ENCODE data around the gene BOD1L1.

Gene BOD1L1

DNA sequence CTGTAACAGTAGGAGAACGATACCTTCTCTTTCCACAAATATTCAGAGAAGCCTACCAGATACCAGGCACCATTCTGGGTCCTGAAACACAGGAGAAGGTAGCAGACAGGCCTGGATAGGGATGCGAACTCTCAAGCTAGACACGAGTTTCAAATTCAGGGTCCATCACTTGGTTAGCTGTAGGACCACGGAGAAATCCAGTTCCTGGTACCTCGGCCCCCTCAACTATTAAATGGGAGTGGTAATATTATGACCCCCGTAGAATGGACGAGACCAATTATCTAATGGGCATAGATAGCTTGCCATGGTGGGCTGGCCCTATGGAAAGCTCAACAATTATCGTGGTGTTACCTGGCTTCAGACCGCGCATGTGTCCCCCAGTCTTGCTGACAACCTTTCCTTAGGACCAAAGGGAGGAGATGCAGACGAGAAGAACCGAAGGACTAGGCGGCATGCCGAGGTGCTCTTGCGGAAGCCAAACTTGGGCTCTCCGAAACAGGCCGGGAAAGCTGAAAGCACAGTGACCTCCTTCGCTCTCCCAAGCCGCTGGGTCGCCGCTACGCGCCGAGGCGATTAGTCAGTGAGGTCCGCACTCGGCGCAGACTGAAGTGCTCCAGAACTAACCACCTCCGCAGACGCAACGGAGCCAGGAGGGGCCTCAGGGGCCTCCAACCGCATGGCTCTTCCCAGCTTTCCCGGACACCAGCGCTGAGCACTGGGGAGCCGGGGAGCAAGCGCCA is 102.9 kb downstream of the BOD1L1 start:
- DNase-seq (ENCODE audit: low spot score), result no peak

DNA sequence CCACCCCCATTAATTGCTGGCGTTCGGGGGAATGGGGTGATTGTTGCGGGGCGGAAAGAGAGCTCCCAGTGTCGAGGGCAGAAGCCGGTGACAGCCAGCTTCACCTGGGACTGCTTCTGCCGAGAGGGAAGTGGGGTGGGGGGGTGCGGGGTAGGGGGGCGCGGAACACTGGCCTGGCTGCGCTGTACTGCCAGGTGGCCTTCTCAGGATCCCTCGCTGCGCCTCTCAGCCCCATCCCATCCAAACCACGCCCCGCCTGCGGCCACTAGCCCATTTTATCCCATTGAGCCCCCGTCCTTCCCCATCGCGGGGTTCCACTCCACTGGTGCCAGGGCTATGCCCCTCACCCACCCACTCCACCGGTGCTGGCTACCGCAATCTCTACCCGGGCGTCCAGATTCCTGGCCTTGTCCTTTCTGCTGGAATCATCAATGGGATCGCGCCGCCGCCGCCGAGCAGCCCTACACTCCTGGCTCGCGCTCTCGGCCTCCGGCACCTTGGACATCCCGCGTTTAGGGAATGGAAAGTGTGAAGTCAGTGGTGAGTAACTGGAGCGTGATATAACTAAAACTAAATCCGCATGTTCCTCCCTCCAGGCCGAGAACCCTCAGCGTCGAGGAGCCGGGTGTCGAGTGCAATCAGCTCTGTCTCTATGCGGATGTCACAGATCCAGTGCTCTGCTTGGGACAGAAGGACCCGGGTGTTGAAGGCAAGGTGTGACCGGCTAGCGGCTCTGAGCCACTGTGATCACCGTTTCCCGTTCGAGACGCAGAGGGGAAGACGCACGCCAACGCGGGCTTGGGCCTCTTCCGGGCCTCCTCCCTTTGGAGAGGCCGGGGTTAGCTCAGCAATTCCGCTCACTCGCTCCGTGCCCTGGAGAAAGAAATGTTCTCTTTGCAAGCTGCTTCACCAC is 103.7 kb downstream of the BOD1L1 start:
- no peak for DNase-seq (ENCODE audit: low spot score)

DNA sequence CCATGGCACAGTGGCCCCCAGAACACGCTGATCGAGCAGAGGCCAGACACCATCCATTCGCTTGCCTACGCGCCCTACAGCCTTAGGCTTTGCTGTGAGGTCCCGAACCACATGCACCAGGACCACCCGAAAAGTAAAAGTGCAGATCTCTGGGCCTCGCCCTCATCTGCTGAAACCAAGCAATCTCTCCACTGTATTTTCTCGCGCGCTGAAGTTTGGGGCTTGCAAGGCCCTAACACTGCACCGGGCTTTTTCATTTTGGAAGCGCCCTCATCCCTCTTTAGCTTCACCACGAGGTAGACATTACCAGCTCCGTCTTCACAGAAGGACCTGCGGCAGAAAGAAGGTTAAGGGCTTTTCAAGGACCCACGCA is 104.4 kb downstream of the BOD1L1 start:
- DNase-seq (ENCODE audit: low spot score), result no peak

DNA sequence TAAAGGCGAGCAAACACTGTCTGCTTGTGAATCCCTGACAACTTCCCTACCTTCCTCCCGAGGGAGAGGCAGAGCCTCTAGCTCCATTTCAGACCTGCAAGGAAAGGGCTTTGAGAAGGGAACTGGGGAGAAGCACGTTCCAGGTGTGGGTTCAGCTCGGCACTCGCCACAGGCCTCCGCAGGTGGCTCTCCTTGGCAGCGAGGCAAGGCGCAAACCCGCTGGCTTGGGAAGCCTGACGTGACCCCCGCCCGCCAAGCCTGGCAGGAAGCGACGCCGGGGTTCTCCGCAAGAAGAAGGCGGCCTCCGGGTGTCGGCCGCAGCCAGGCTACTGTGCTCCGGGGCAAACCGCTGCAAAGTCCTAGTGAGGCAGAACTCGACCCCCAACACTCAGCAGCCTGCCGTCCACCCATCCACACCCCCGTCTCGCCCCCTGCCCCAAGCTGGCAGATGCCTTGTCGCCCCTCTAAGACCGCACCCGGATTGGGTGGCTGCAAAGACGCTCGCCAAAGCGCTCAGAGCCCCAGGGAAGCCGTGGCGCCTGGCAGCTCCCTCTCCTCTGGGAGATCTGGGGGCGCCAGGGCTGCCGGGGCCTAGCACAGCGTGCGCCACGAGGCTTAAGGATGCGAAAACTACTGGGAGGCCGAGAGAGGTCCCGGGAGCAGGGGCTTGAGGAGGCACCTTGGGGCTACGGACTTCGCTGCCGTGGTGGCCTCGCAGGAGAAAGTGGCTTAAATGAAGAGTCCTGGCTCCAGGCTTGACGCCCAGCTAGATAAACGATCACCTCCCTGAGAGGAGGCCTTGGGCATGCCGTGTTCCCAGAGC is 105.0 kb downstream of the BOD1L1 start:
- DNase-seq (ENCODE audit: low spot score), result no peak

DNA sequence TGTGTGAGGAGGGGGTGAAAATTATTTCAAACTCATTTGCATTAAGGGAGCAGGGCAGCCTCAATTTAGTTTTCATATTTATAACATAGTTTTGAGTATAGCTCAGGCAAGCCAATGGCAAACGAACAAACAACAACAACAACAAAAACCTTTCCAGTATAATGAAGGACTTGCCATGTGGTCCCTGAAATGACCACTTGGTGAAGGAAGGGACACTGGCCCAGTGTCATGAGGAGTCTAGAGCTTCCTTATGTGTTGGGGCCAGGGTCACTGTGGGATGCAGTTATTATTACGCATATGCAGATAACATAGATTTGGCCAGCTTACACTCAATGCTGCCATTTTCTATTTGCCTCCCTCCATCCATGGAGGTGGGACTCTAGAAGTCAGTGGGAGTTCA is 106.5 kb downstream of the BOD1L1 start:
- no peak for DNase-seq (ENCODE audit: low spot score)

Data from CD4-positive, alpha-beta T cell treated with Interleukin-6 at 100 ng/mL for 8 hours (primary cell).